ENCODE measurements around the gene AHRR.

DNA sequence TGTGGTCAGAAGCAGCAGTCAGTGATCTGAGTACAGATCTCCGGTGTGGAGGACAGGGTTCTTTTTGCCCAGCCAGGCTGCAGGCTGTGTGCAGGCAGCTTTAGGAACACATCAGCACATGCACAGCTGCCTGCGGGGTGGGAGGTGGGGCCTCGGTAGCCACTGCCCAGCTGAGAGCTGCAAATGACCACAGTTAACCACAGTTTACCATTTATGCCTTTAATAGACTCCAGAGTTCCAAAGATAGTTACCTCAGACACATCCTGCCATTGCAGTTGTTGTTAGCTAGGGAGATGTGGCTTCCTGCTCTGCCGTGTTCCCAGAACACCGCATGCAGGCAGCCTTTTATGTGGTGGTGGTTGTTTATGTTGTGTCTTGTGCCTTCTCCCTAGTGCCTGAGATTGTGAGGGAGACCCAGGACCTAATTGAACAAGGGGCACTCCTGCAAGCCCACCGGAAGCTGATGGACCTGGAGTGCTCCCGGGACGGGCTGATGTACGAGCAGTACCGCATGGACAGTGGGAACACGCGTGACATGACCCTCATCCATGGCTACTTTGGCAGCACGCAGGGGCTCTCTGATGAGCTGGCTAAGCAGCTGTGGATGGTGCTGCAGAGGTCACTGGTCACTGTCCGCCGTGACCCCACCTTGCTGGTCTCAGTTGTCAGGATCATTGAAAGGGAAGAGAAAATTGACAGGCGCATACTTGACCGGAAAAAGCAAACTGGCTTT lies 131.6 kb downstream of the AHRR start:
- TF ChIP-seq CTCF (IDR thresholded peaks at IDR 0.05) (no peak), POLR2A (IDR thresholded peaks at IDR 0.05) (no peak), EP300 (IDR thresholded peaks at IDR 0.05; ENCODE audit: low read depth) (no peak)

All from transverse colon (tissue), 3 donors.